H7 (cell line): Measurements from ENCODE around the gene ASMTL. TPM values are rescaled to one million over a fixed set of nuclear protein-coding genes. Genes with fewer than 3 reads are reported as not detected.
"Not testable (repeated sequence)": the region's sequence is repeated elsewhere in the genome, so short reads cannot be mapped to it uniquely, and the experiment has no call there.

ENCODE experiments used
- DNase-seq: peaks from one replicate; pipeline ENCODE4 v3.0.0; 2012
- H3K27me3 ChIP-seq: 2 replicates; pipeline ENCODE4 v1.6.0; 2011; ENCODE audit warnings: mild to moderate bottlenecking, low read length; ENCODE audit not compliant: control insufficient read depth, insufficient read depth
- H3K36me3 ChIP-seq: replicated peaks from 2 replicates; pipeline ENCODE4 v1.5.1; 2011; ENCODE audit warnings: low read length; ENCODE audit not compliant: control insufficient read depth, insufficient read depth
- H3K4me3 ChIP-seq: 2 replicates; pipeline ENCODE4 v1.5.1; 2011; ENCODE audit warnings: low read depth, mild to moderate bottlenecking, control low read depth, low read length, moderate library complexity; ENCODE audit not compliant: insufficient read depth
- total RNA-seq: library from RNA; depleted of rRNA; stranded (reverse); fragments of >200 nt; shearing (Covaris generic); gene quantifications from 2 replicates; pipeline ENCODE4 v1.2.3, GENCODE V29; 2014

The ASMTL gene
- total RNA-seq, 1 experiment from 2014 or later: 36.5 TPM

- peak; percentile 30 for DNase-seq
- Histone ChIP-seq H3K27me3 (no peaks in the 10 kb centered on the region), H3K36me3 (peaks cover 7% of the 10 kb centered on the region), H3K4me3 (no peak overlapping the region)
Measured at GRCh38 chrX:1442016-1442665, 10.6 kb downstream of the ASMTL start.

DNA sequence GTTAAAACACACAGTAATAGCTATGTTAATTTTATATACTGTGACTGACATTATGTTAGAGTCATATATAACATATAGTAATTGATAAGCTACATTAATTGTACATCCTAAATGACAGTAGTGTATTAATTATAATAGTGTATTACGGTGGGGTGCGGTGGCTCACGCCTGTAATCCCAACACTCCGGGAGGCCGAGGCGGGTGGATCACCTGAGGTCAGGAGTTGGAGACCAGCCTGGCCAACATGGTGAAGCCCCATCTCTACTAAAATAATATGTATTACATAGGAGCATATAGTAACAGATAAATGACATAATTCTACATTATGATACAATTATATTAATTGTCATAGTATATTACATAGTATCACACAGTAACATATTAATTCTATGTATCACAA lies 12.2 kb downstream of the ASMTL start:
- no peak for DNase-seq
- peaks cover 15% of the 10 kb centered on the region for H3K36me3 ChIP-seq
- H3K4me3 ChIP-seq: no peak overlapping the region
- no peaks in the 10 kb centered on the region for H3K27me3 ChIP-seq

DNA sequence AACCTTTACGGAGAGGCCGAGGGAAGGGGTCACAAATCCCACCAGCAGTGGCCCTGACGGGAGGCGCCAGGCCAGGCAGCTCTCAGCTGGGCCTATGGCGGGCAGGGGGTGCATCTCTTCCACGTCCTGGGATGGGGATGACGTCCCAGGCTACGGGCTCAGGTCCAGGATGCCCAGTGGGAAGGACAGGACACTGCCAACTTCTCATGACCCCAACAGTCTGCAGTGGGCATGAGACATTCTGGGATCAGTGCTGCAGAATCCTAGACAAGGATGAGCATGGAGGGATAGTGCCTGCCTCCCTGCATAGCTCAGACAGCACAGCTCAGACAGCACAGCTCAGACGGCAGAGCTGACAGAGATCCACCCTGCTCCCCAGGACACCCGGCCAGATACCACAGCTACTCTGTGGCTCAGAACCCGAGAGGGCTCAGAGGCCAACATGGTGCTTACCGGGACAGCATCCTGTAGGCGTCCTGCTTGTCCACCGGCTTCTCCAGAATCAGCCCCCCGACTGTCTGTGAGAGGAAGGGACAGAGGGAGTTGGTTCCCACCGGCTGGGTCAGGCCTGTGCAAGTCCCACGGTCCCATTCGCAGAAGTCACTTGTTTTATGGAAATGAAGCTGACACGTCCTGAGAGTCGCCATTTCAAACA lies 17.3 kb downstream of the ASMTL start:
- Histone ChIP-seq H3K36me3 (peaks cover 20% of the 10 kb centered on the region), H3K27me3 (no peaks in the 10 kb centered on the region), H3K4me3 (no peak overlapping the region)
- DNase-seq: no peak

DNA sequence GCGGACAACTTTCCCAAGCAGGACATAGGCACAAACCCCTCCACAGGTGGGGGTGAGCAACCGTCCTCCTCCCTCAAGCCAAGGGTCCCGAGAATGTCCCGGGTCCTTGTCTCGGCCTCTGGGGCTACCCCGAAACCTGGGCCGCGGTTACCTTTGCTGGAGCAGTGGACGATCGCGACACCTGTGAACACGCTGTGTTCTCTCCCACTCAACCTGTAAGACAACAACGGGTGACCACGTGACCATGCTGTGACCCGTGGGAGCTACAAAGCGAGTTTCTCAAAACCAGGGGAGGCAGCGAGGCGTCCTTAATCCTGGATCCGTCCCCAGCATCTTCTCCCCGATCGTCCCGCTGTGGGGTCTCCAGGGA lies 17.9 kb downstream of the ASMTL start:
- Histone ChIP-seq H3K27me3 (no peaks in the 10 kb centered on the region), H3K4me3 (no peak overlapping the region), H3K36me3 (peaks cover 20% of the 10 kb centered on the region)
- DNase-seq: no peak

GRCh38 chrX:1433646-1434357 lies 18.9 kb downstream of the ASMTL start:
- no peak for DNase-seq
- Histone ChIP-seq H3K4me3 (no peak overlapping the region), H3K36me3 (peaks cover 20% of the 10 kb centered on the region), H3K27me3 (no peaks in the 10 kb centered on the region)

- Histone ChIP-seq H3K4me3 (no peak overlapping the region), H3K36me3 (peaks cover 26% of the 10 kb centered on the region), H3K27me3 (no peaks in the 10 kb centered on the region)
- DNase-seq: no peak
Measured at GRCh38 chrX:1430451-1430850, 22.3 kb downstream of the ASMTL start.

- Histone ChIP-seq H3K4me3 (no peak overlapping the region), H3K27me3 (no peaks in the 10 kb centered on the region), H3K36me3 (peaks cover 35% of the 10 kb centered on the region)
- peak; percentile 33 for DNase-seq
Measured at GRCh38 chrX:1427756-1428155, 25.0 kb downstream of the ASMTL start.

DNA sequence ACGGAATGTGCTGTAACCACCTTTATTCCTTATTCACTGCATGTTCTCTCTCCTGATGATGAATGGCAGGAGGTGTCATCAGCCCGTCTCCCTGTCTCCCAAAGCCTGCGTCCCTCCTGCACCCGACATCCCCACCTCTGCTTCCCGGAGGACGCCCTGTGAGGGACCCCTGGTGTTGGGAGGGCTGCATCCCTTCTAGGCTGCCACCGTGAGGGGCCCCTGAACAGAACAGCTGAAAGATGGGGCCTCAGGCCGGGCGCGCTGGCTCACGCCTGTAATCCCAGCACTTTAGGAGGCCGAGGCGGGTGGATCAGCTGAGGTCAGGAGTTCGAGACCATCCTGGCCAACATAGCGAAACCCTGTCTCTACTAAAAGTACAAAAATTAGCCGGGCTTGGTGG lies 26.4 kb downstream of the ASMTL start:
- H3K27me3 ChIP-seq, H3K4me3 ChIP-seq, DNase-seq: not testable (repeated sequence)
- H3K36me3 ChIP-seq: peaks cover 46% of the 10 kb centered on the region

GRCh38 chrX:1425381-1425780 lies 27.3 kb downstream of the ASMTL start:
- no peak overlapping the region for H3K4me3 ChIP-seq
- no peaks in the 10 kb centered on the region for H3K27me3 ChIP-seq
- H3K36me3 ChIP-seq: peaks cover 49% of the 10 kb centered on the region
- DNase-seq: no peak

DNA sequence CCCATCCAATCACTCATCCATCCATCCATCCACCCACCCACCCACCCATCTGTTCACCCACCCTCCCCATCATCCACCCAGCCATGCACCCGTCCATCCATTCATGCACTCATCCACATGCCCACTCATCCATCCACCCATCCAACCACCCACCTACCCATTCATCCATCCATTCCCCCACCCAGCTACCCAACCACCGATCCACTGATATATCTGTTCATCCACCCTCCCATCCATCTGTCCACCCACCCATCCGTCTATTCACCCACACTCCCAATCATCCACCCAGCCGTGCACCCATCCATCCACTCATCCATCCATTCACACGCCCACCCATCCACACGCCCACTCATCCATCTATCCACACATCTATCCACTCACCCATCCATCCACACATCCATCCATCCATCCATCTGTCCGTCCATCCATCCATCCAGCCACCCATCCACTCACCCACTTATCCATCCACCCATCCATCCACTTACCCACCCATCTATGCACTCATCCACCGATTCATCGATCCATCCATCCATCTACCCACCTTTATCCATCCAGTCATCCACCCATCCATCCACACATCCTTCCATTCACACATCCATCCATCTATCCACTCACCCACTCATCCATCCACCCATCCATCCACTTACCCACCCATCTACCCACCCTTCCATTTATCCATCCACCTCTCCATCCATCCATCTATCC lies 28.4 kb downstream of the ASMTL start:
- Histone ChIP-seq H3K27me3 (no peaks in the 10 kb centered on the region), H3K36me3 (peaks cover 47% of the 10 kb centered on the region), H3K4me3 (no peak overlapping the region)
- no peak for DNase-seq

- H3K36me3 ChIP-seq: peaks cover 52% of the 10 kb centered on the region
- H3K4me3 ChIP-seq: no peak overlapping the region
- no peaks in the 10 kb centered on the region for H3K27me3 ChIP-seq
- DNase-seq: no peak
Measured at GRCh38 chrX:1423215-1423614, 29.5 kb downstream of the ASMTL start.

- no peak overlapping the region for H3K4me3 ChIP-seq
- DNase-seq: no peak
- H3K36me3 ChIP-seq: peaks cover 53% of the 10 kb centered on the region
- H3K27me3 ChIP-seq: no peaks in the 10 kb centered on the region
Measured at GRCh38 chrX:1422135-1422465, 30.6 kb downstream of the ASMTL start.

GRCh38 chrX:1421433-1422134 lies 31.1 kb downstream of the ASMTL start:
- H3K4me3 ChIP-seq: no peak overlapping the region
- peaks cover 55% of the 10 kb centered on the region for H3K36me3 ChIP-seq
- no peaks in the 10 kb centered on the region for H3K27me3 ChIP-seq
- DNase-seq: no peak

DNA sequence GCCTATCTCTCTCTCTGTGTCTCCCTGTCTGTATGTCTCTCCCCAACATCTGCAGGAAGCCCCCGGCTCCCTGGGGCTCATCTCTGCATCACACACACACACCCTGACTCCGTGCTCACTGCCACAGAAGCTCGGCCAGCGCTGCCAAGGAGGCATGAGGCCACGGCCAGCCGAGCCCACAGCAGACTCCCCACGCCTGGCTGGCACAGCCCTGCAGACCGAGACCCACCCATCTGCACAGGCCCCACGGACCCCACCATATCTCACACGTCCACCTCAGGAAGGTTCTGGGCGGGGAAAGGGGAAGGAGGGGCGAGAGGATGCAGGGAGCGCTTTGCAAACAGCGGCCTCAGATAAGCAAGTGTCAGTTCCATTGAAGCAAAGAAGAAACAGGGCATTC lies 32.3 kb downstream of the ASMTL start:
- Histone ChIP-seq H3K27me3 (no peaks in the 10 kb centered on the region), H3K36me3 (peaks cover 56% of the 10 kb centered on the region), H3K4me3 (no peak overlapping the region)
- DNase-seq: peak; percentile 33
